C4-2B (cell line): ENCODE measurements around the gene TPM3.

Experiments
- CTCF ChIP-seq: fragments of 450-650 bp; conservative IDR thresholded peaks from 2 replicates; pipeline ENCODE4 v1.5.1; 2017; ENCODE audit warnings: mild to moderate bottlenecking
- ZFX ChIP-seq: fragments of 450-650 bp; IDR thresholded peaks from 2 replicates; pipeline ENCODE4 v1.6.1; 2017

GRCh38 chr1:154174654-154175053, 17.2 kb downstream of the TPM3 start:
- TF ChIP-seq CTCF: no peak
- TF ChIP-seq ZFX: no peak
